Sigmoid colon (tissue), 7 donors: Measurements from ENCODE around the gene MYO15A. TPM values are rescaled to one million over a fixed set of nuclear protein-coding genes. Genes with fewer than 3 reads are reported as not detected.

Experiments
- DNase-seq: peaks from one replicate; pipeline ENCODE4 v3.0.0-alpha.2; 2019
- H3K27ac ChIP-seq, 4 donors: fragments of 200-600 bp; sonication (generic); one replicate each; pipeline ENCODE4 v1.5.1; 2016 to 2019; ENCODE audit warnings: mild to moderate bottlenecking in 1 of 4
- H3K27me3 ChIP-seq, 3 donors: fragments of 200-600 bp; sonication (generic); one replicate each; pipeline ENCODE4 v1.5.1; 2019; ENCODE audit warnings: mild to moderate bottlenecking in 1 of 3
- H3K36me3 ChIP-seq, 4 donors: fragments of 200-600 bp; sonication (generic); one replicate each; pipeline ENCODE4 v1.5.1; 2016 to 2019
- H3K4me1 ChIP-seq, 4 donors: fragments of 200-600 bp; sonication (generic); one replicate each; pipeline ENCODE4 v1.5.1; 2017 to 2019
- H3K4me3 ChIP-seq, 4 donors: fragments of 200-600 bp; sonication (generic); one replicate each; pipeline ENCODE4 v1.5.1; 2017 to 2019; ENCODE audit warnings: mild to moderate bottlenecking in 2 of 4, moderate library complexity in 1 of 4
- H3K9me3 ChIP-seq, 4 donors: fragments of 200-600 bp in 3 of 4; sonication (generic) in 3 of 4; one replicate each; pipeline versions ENCODE4 v1.5.1 to v1.6.1; 2013 to 2019
- EP300 ChIP-seq, 4 donors: sonication (generic); formaldehyde crosslinking; IDR thresholded peaks; one replicate each; pipeline ENCODE4 v1.6.1; 2017; ENCODE audit warnings: antibody characterized with exemption in 4 of 4
- POLR2A ChIP-seq, 2 donors: fragments of 450-650 bp; IDR thresholded peaks; one replicate each; pipeline ENCODE4 v1.6.1; 2016; ENCODE audit warnings: antibody characterized with exemption in 2 of 2, mild to moderate bottlenecking in 2 of 2, moderate library complexity in 2 of 2
- POLR2AphosphoS5 ChIP-seq, 4 donors: sonication (generic); formaldehyde crosslinking; IDR thresholded peaks; one replicate each; pipeline ENCODE4 v1.6.1; 2017; ENCODE audit warnings: antibody characterized with exemption in 4 of 4
- WGBS, 2 donors: extraction: QIAGEN DNeasy Blood & Tissue Kit; methylation state at CpG; one replicate each; pipeline ENCODE4 v1.1.7; 2013; 5-methylcytosine and 5-hydroxymethylcytosine counted together
- intact Hi-C: fragments of 100-400 bp; cut with DNase I; formaldehyde crosslinking; loops from one replicate; pipeline ENCODE4 v1.15.1; 2023
- polyA plus RNA-seq, 3 donors: library from polyadenylated mRNA; stranded (reverse); fragments of 200-250 nt; gene quantifications; one replicate each; pipeline ENCODE4 v1.2.3, GENCODE V29; 2013
- total RNA-seq, 4 donors: library from RNA; depleted of rRNA; stranded (reverse); fragments of >200 nt; gene quantifications; one replicate each; pipeline ENCODE4 v1.1.0, GENCODE V29; 2016
- TF ChIP-seq, protein P1 (sequence below), 4 experiments: fragments of 450-650 bp in 3 of 4; fragments of 200-600 bp in 1 of 4; IDR thresholded peaks; one replicate each; pipeline ENCODE4 v1.5.1; 2016 to 2019; ENCODE audit warnings: antibody characterized with exemption in 4 of 4, mild to moderate bottlenecking in 3 of 4, moderate library complexity in 2 of 4
- donor health status: healthy with polysubstance abuse.
- donor health status: Bipolar disorder and iron deficiency.
- donor health status: healthy.

Gene MYO15A
- total and polyA plus RNA-seq, 7 donors: 0.60 to 3.6 (median 0.72) TPM; not detected in 1

DNA sequence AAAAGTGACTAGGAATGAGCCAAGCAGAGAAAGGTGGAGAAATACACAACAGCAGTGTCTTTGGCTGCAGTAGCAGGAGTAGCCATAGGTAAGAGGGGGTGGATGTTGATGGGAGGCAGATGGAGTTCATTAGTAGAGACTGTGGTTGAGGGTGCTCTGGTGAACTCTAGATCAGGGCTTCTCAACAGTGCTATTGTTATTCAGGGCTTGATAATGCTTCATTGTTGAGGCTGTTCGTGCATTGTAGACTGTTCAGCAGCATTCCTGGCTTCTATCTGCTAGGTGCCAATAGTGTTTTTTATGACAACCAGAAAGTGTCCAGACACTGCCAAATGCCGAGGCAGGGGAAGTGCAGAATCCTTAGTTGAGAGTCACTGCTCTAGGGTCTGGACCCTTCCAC is 78.7 kb downstream of the MYO15A start:
- DNase-seq: no peak
- H3K27ac ChIP-seq: peak overlapping the region; percentile 97 to 99 (median 98)
- TF ChIP-seq POLR2A (IDR thresholded peaks at IDR 0.05) (no peak), EP300 (IDR thresholded peaks at IDR 0.05) (no peak), POLR2AphosphoS5 (IDR thresholded peaks at IDR 0.05) (no peak)
- TF ChIP-seq, protein P1, sequence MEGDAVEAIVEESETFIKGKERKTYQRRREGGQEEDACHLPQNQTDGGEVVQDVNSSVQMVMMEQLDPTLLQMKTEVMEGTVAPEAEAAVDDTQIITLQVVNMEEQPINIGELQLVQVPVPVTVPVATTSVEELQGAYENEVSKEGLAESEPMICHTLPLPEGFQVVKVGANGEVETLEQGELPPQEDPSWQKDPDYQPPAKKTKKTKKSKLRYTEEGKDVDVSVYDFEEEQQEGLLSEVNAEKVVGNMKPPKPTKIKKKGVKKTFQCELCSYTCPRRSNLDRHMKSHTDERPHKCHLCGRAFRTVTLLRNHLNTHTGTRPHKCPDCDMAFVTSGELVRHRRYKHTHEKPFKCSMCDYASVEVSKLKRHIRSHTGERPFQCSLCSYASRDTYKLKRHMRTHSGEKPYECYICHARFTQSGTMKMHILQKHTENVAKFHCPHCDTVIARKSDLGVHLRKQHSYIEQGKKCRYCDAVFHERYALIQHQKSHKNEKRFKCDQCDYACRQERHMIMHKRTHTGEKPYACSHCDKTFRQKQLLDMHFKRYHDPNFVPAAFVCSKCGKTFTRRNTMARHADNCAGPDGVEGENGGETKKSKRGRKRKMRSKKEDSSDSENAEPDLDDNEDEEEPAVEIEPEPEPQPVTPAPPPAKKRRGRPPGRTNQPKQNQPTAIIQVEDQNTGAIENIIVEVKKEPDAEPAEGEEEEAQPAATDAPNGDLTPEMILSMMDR (IDR thresholded peaks at IDR 0.05): no peak
- intact Hi-C loops: loop anchor here (2.0 to 10.0 kb wide), 3 partner anchors 35 to 502 kb away; partner anchors contain the start of gene RAI1
- H3K27me3 ChIP-seq: no peaks in the 10 kb centered on the region
- 7 to 42% methylated on average over 2 of the region's 2 CpGs for WGBS, 2 donors
- H3K4me3 ChIP-seq: peak overlapping the region; percentile 87 to 94 (median 92)
- peaks cover 0 to 82% (median 77%) of the 10 kb centered on the region in 4 donors for H3K4me1 ChIP-seq
- no peaks in the 10 kb centered on the region for H3K9me3 ChIP-seq
- H3K36me3 ChIP-seq: peaks cover 0 to 5% (median 0%) of the 10 kb centered on the region in 4 donors

DNA sequence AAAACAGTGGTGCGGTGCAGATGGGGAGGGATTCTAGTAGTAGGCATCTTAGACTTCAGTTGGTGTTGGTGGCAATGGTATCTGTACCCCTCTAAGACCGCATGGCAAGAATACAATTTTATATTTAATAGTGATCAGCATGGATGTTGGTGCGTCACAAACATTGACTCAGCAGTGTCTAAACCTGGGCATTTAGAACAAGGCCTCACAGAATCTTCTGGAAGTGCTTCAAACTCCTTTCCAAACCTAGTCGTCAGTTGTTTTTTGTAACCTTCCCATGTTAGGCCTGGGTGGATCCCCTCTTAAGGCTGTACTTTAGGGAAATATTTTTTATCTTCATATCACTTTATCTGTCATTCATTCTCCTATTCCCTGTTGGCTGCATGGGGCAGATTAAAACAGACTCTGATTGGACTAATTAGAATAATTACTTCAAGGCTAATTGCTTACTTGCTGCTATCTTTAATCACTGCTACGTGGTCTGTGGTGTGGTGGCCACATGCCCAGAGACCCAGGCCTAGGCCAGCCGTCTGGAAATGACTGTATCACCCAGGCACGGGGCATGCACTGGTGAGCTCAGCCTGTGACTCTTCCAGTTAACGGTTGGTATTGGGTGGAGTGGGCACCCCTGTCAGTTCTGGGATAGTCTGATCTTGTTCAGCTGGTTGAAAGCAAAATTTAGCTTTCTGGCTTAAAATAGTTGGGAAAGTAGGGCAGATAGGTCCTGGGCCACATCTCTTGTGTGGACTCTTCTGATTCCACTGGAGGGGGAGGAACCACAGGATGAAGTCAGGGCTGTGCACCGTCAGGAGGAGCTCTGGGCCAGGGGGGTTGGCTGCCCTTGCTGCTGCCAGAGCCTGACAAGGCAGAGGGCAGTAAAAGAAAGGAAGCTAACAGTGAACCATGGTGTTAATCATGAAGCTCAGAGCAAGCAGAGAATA is 79.5 kb downstream of the MYO15A start:
- DNase-seq: peak; percentile 76

DNA sequence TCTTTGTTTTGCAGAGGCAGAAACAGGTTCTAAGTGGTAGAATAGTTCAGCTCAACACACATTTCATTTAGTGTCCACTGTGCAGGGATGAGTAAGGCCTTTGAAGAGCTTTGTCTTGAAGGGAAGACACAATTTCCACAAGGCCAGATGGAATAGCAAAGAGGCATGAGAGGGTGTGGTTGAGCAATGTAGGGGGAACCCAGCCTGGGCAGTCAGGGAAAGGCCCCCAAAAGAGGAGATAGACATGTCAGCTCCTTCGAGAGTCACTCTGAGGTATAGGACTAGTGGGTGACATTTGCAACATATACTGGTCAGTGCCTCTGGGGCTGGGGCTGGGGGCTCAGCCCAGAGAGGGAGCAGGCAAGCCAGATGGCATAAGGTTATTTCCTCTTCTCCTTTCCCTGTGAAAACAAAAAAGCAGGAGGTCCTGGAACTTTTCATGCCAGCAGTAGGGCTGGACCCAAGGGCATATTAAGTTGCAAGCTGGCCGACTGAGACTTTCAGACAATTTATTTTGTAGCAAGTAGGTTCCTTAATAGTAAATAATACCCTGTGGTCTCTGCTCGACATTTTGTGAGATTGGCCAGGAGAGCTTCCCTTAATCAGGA is 82.2 kb downstream of the MYO15A start:
- Histone ChIP-seq H3K4me3 (no peak overlapping the region), H3K27ac (peak overlapping the region; percentile 23 to 99 (median 98)), H3K27me3 (no peaks in the 10 kb centered on the region), H3K4me1 (peaks cover 0 to 82% (median 75%) of the 10 kb centered on the region in 4 donors), H3K9me3 (no peaks in the 10 kb centered on the region), H3K36me3 (peaks cover 0 to 15% (median 6%) of the 10 kb centered on the region in 4 donors)
- intact Hi-C loops: no loop called here
- DNase-seq: no peak
- WGBS, 2 donors: 69% methylated on average over 3 of the region's 3 CpGs
- TF ChIP-seq, protein P1 (IDR thresholded peaks at IDR 0.05): no peak
- TF ChIP-seq POLR2A (IDR thresholded peaks at IDR 0.05) (no peak), POLR2AphosphoS5 (IDR thresholded peaks at IDR 0.05) (no peak), EP300 (IDR thresholded peaks at IDR 0.05) (no peak)

More for the DNA sequence above, 79.5 kb downstream of the MYO15A start:
- Histone ChIP-seq H3K27ac (peak overlapping the region; percentile 97 to 99 (median 98)), H3K36me3 (peaks cover 0 to 5% (median 0%) of the 10 kb centered on the region in 4 donors), H3K4me1 (peaks cover 0 to 77% (median 77%) of the 10 kb centered on the region in 4 donors), H3K27me3 (no peaks in the 10 kb centered on the region), H3K4me3 (peak overlapping the region in 3 of 4 donors; percentile 90 to 94 (median 94)), H3K9me3 (no peaks in the 10 kb centered on the region)
- intact Hi-C loops: loop anchor here (2.0 to 10.0 kb wide), 3 partner anchors 36 to 503 kb away; partner anchors contain the start of gene RAI1
- 49 to 58% methylated on average over 9 of the region's 9 CpGs for WGBS, 2 donors
- TF ChIP-seq EP300 (IDR thresholded peaks at IDR 0.05) (no peak), POLR2AphosphoS5 (IDR thresholded peaks at IDR 0.05) (peak in 3 of 4 donors; percentile 16 to 39 (median 28))

DNA sequence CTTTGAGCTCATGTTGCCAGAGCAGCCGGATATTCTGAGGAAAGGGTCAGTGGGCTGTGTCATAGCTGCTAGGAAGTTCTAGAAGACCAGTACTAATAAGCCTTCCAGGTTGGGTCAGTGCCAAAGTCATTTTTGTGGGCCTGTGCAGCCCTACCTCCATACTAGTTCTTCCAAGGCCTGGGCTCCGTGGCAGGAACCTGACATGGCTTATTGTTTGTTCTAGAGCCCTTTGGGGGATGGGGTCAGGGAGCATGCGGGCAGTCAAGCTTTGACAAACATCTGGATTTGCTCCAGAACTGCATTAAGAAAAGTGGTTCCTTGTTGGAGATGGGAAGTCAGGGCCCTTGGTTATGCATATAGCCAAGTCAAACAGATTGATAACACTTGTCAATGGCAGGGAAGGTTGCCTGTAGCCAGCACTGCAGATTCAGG is 82.7 kb downstream of the MYO15A start:
- Histone ChIP-seq H3K4me3 (no peak overlapping the region), H3K27me3 (no peaks in the 10 kb centered on the region), H3K27ac (peak overlapping the region; percentile 23 to 99 (median 98)), H3K4me1 (peaks cover 0 to 77% (median 69%) of the 10 kb centered on the region in 4 donors), H3K9me3 (no peaks in the 10 kb centered on the region), H3K36me3 (peaks cover 4 to 20% (median 8%) of the 10 kb centered on the region in 4 donors)
- TF ChIP-seq POLR2AphosphoS5 (IDR thresholded peaks at IDR 0.05) (no peak), POLR2A (IDR thresholded peaks at IDR 0.05) (no peak), EP300 (IDR thresholded peaks at IDR 0.05) (no peak)
- TF ChIP-seq, protein P1 (IDR thresholded peaks at IDR 0.05): no peak
- DNase-seq: peak; percentile 71
- intact Hi-C loops: no loop called here
- 29 to 55% methylated on average over 3 of the region's 3 CpGs for WGBS, 2 donors
